GM12878 (cell line): Measurements from ENCODE around the gene IL15.

Experiments used
- BHLHE40 ChIP-seq, 2 experiments: fragments of 450-650 bp in 1 of 2; IDR thresholded peaks; 2 replicates each; pipeline ENCODE4 v1.6.1; 2011 to 2017; ENCODE audit warnings: low read depth in 2 of 2, borderline replicate concordance in 1 of 2, improper control_type of control experiment in 1 of 2, low read length in 1 of 2, mild to moderate bottlenecking in 1 of 2
- CHD2 ChIP-seq: IDR thresholded peaks from 2 replicates; pipeline ENCODE4 v1.6.1; 2011; ENCODE audit warnings: low read depth, low read length, improper control_type of control experiment, borderline replicate concordance
- CTCF ChIP-seq, 3 experiments: IDR thresholded peaks in 2 of 3; conservative IDR thresholded peaks in 1 of 3; 2 replicates each; pipeline ENCODE4 v1.5.1; 2011; ENCODE audit warnings: low read depth in 3 of 3, low read length in 3 of 3, mild to moderate bottlenecking in 3 of 3, control low read depth in 2 of 3, moderate library complexity in 2 of 3, inconsistent platforms in 1 of 3, mixed read lengths in 1 of 3; ENCODE audit not compliant: control insufficient read depth in 2 of 3, insufficient read depth in 1 of 3; ENCODE audit errors: extremely low read depth in 1 of 3
- IRF4 ChIP-seq: IDR thresholded peaks from 2 replicates; pipeline ENCODE4 v1.6.1; 2011; ENCODE audit warnings: low read depth, low read length
- NFYB ChIP-seq: IDR thresholded peaks from 2 replicates; pipeline ENCODE4 v1.6.1; 2011; ENCODE audit warnings: low read depth, mild to moderate bottlenecking, low read length, improper control_type of control experiment, moderate library complexity; ENCODE audit not compliant: insufficient read depth
- POLR2AphosphoS5 ChIP-seq: IDR thresholded peaks from 2 replicates; pipeline ENCODE4 v1.6.1; 2011; ENCODE audit warnings: mild to moderate bottlenecking, low read length, inconsistent platforms
- REST ChIP-seq: IDR thresholded peaks from 2 replicates; pipeline ENCODE4 v1.6.1; 2012; ENCODE audit warnings: mild to moderate bottlenecking, low read depth, low read length
- RFX5 ChIP-seq: IDR thresholded peaks from 2 replicates; pipeline ENCODE4 v1.6.1; 2011; ENCODE audit warnings: low read depth, low read length, improper control_type of control experiment
- SIX5 ChIP-seq: IDR thresholded peaks from 2 replicates; pipeline ENCODE4 v1.6.1; 2011; ENCODE audit warnings: mild to moderate bottlenecking, low read depth, low read length, moderate library complexity; ENCODE audit not compliant: severe bottlenecking
- TAF1 ChIP-seq: IDR thresholded peaks from 2 replicates; pipeline ENCODE4 v1.6.1; 2011; ENCODE audit warnings: mild to moderate bottlenecking, low read depth, low read length, borderline replicate concordance
- TF ChIP-seq, protein P1 (sequence below): IDR thresholded peaks from 2 replicates; pipeline ENCODE4 v1.6.1; 2011; ENCODE audit warnings: borderline replicate concordance, low read depth, mild to moderate bottlenecking, moderate library complexity, mixed read lengths, low read length; ENCODE audit not compliant: insufficient read depth; ENCODE audit errors: extremely low read length

- TF ChIP-seq SIX5, result no peak
- TF ChIP-seq RFX5, result no peak
- TF ChIP-seq CHD2, result no peak
- TF ChIP-seq NFYB, result no peak
- TF ChIP-seq IRF4, result no peak
- TF ChIP-seq REST, result no peak
- TF ChIP-seq TAF1, result no peak
- TF ChIP-seq, protein P1, sequence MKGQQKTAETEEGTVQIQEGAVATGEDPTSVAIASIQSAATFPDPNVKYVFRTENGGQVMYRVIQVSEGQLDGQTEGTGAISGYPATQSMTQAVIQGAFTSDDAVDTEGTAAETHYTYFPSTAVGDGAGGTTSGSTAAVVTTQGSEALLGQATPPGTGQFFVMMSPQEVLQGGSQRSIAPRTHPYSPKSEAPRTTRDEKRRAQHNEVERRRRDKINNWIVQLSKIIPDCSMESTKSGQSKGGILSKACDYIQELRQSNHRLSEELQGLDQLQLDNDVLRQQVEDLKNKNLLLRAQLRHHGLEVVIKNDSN, result no peak
- no peak for TF ChIP-seq CTCF (IDR thresholded peaks at IDR 0.05 in 2 of 3, conservative IDR thresholded peaks at IDR 0.05 in 1 of 3; ENCODE audit: control insufficient read depth in 2 of 3, extremely low read depth in 1 of 3, insufficient read depth in 1 of 3, low read depth in 3 of 3, low read length in 3 of 3)
- no peak for TF ChIP-seq BHLHE40 (IDR thresholded peaks at IDR 0.05; ENCODE audit: borderline replicate concordance in 1 of 2, low read depth in 2 of 2, low read length in 1 of 2)
- no peak for TF ChIP-seq POLR2AphosphoS5
These were observed 50.5 kb downstream of the IL15 start for GRCh38 chr4:141686879-141687278.
